GM23338 (cell line): ENCODE data around the gene PVALB. TPM values are rescaled to one million over a fixed set of nuclear protein-coding genes. Genes with fewer than 3 reads are reported as not detected.

ENCODE experiments used
- ATAC-seq: fragments of 200-7000 bp; cut with Tn5 transposase; 3 replicates; pipeline ENCODE4 v1.9.1; 2020
- DNase-seq: peaks from one replicate; pipeline ENCODE4 v3.0.0-alpha.2; 2015; ENCODE audit warnings: low spot score
- H2AFZ ChIP-seq: fragments of 200-600 bp; sonication (generic); 2 replicates; pipeline ENCODE4 v1.8.0; 2016; ENCODE audit warnings: antibody characterized with exemption, mild to moderate bottlenecking, moderate library complexity
- H3F3A ChIP-seq: fragments of 200-600 bp; sonication (generic); replicated peaks from 2 replicates; pipeline ENCODE4 v1.8.0; 2017; ENCODE audit warnings: antibody characterized with exemption, mixed run types, low read depth
- H3K27ac ChIP-seq: fragments of 200-600 bp; sonication (generic); 2 replicates; pipeline ENCODE4 v1.6.1; 2016; ENCODE audit warnings: low read depth
- H3K27me3 ChIP-seq: fragments of 200-600 bp; sonication (generic); 2 replicates; pipeline ENCODE4 v1.8.0; 2016; ENCODE audit warnings: mild to moderate bottlenecking, mixed run types, moderate library complexity; ENCODE audit not compliant: insufficient read depth
- H3K36me3 ChIP-seq: fragments of 200-600 bp; sonication (generic); 2 replicates; pipeline ENCODE4 v1.8.0; 2016; ENCODE audit warnings: mild to moderate bottlenecking; ENCODE audit not compliant: insufficient read depth
- H3K4me1 ChIP-seq: fragments of 200-600 bp; sonication (generic); 2 replicates; pipeline ENCODE4 v1.8.0; 2016; ENCODE audit warnings: mild to moderate bottlenecking, moderate library complexity; ENCODE audit not compliant: insufficient read depth
- H3K4me2 ChIP-seq: fragments of 200-600 bp; sonication (generic); 2 replicates; pipeline ENCODE4 v1.7.1; 2017; ENCODE audit warnings: mixed run types
- H3K4me3 ChIP-seq: fragments of 200-600 bp; sonication (generic); 2 replicates; pipeline ENCODE4 v1.6.1; 2016; ENCODE audit warnings: mixed run types
- H3K79me2 ChIP-seq: fragments of 200-600 bp; sonication (generic); replicated peaks from 2 replicates; pipeline ENCODE4 v1.8.0; 2017; ENCODE audit warnings: mild to moderate bottlenecking; ENCODE audit not compliant: insufficient read depth
- H3K9me2 ChIP-seq: fragments of 200-600 bp; sonication (generic); 2 replicates; pipeline ENCODE4 v1.8.0; 2017; ENCODE audit not compliant: insufficient read depth
- H4K20me1 ChIP-seq: fragments of 200-600 bp; sonication (generic); replicated peaks from 2 replicates; pipeline ENCODE4 v1.8.0; 2017; ENCODE audit warnings: mild to moderate bottlenecking; ENCODE audit not compliant: insufficient read depth
- H3K27ac Mint-ChIP-seq: 2 replicates; pipeline ENCODE4 v1.8.0; 2020; ENCODE audit warnings: inconsistent platforms, mild to moderate bottlenecking, moderate library complexity, mixed read lengths
- H3K27me3 Mint-ChIP-seq: 3 replicates; pipeline ENCODE4 v1.8.0; 2022; ENCODE audit warnings: low read depth, mild to moderate bottlenecking, moderate library complexity, mixed read lengths, inconsistent platforms; ENCODE audit not compliant: insufficient read depth, poor library complexity
- H3K36me3 Mint-ChIP-seq: 3 replicates; pipeline ENCODE4 v1.8.0; 2021; ENCODE audit warnings: low read depth, mild to moderate bottlenecking, inconsistent platforms, moderate library complexity, mixed read lengths
- H3K4me1 Mint-ChIP-seq: 3 replicates; pipeline ENCODE4 v1.8.0; 2020; ENCODE audit warnings: mild to moderate bottlenecking, inconsistent platforms, mixed read lengths
- H3K4me3 Mint-ChIP-seq: 3 replicates; pipeline ENCODE4 v1.8.0; 2021; ENCODE audit warnings: moderate library complexity, mild to moderate bottlenecking, inconsistent platforms, mixed read lengths
- H3K9me3 Mint-ChIP-seq: 3 replicates; pipeline ENCODE4 v1.8.0; 2020; ENCODE audit warnings: moderate library complexity, mild to moderate bottlenecking, inconsistent platforms, mixed read lengths
- CREB1 ChIP-seq: fragments of 250-450 bp; sonication (Bioruptor Pico); IDR thresholded peaks from 2 replicates; pipeline ENCODE4 v1.5.0; 2020; ENCODE audit warnings: low read depth, mild to moderate bottlenecking, moderate library complexity
- EZH2 ChIP-seq: fragments of 200-600 bp; sonication (generic); IDR thresholded peaks from one replicate; pipeline ENCODE4 v1.8.0; 2017; ENCODE audit warnings: antibody characterized with exemption, mild to moderate bottlenecking, low read depth; ENCODE audit not compliant: unreplicated experiment
- EZH2phosphoT487 ChIP-seq: fragments of 200-600 bp; sonication (generic); IDR thresholded peaks from one replicate; pipeline ENCODE4 v1.8.1; 2018; ENCODE audit warnings: antibody characterized with exemption; ENCODE audit not compliant: unreplicated experiment
- JUNB ChIP-seq: IDR thresholded peaks from one replicate; pipeline ENCODE4 v1.6.1; 2016; ENCODE audit warnings: antibody characterized with exemption; ENCODE audit not compliant: unreplicated experiment
- NANOG ChIP-seq: IDR thresholded peaks from 2 replicates; pipeline ENCODE4 v1.6.1; 2016; ENCODE audit warnings: antibody characterized with exemption, borderline replicate concordance
- POLR2AphosphoS5 ChIP-seq: IDR thresholded peaks from 2 replicates; pipeline ENCODE4 v1.6.1; 2016; ENCODE audit warnings: antibody characterized with exemption, low read depth
- ZNF331 ChIP-seq: fragments of 250-450 bp; sonication (Bioruptor Pico); IDR thresholded peaks from 2 replicates; pipeline ENCODE4 v1.5.0; 2020; ENCODE audit warnings: low read depth, mild to moderate bottlenecking, moderate library complexity
- ZNF462 ChIP-seq: fragments of 250-450 bp; sonication (Bioruptor Pico); IDR thresholded peaks from 2 replicates; pipeline ENCODE4 v1.5.0; 2020; ENCODE audit warnings: mild to moderate bottlenecking, moderate library complexity
- polyA plus RNA-seq: library from polyadenylated mRNA; unstranded; fragments of >200 nt; fragmentation: Nextera tagmentation; extraction: Ambion mirVana; gene quantifications from 2 replicates; pipeline ENCODE4 v1.2.1, GENCODE V29; 2016
- total RNA-seq: library from RNA; depleted of rRNA; stranded (reverse); fragments of >200 nt; shearing (Covaris generic); gene quantifications from 2 replicates; pipeline ENCODE4 v1.2.3, GENCODE V29; 2014

PVALB gene
- total and polyA plus RNA-seq, 2 experiments from 2014 or later, result 7.9 TPM; not detected in 1

DNA sequence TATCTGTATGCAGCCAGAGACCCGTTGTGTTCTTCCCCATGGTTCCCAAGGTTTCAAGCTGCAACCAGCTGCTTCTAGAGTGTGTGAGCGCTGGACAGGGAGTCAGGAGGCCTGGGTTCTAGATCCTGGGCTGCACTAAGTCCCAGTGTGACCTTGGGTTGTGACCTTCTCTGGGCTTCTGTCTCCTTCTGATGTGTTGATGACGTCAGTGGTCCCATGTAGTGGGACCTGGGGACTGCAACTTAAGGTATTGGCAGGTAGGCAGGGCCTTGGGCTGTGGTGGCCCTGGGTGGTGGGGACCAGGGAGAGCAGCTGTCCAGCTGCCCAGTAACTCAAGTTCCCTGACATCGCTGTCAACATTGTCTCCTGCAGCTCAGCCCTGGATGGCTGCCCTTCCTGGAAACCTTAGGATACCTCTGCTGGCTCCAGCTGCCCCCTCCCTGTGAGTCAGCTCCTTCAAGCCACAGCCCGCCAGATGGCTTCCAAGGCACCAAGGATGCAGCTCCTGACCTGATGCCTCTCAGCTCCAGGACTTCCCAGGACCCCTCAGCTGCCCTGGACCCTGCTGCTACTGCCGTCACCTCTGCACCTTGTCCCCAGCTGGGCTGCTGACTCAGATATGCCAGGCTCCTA, 1.3 kb upstream of the PVALB start:
- Histone ChIP-seq H3K27me3 (peaks cover 44% of the 10 kb centered on the region), H3K9me2 (no peaks in the 10 kb centered on the region), H4K20me1 (no peaks in the 10 kb centered on the region), H2AFZ (no peak overlapping the region), H3K36me3 (no peaks in the 10 kb centered on the region), H3K4me2 (no peak overlapping the region), H3K79me2 (no peaks in the 10 kb centered on the region), H3K4me1 (peaks cover 15% of the 10 kb centered on the region), H3F3A (no peaks in the 10 kb centered on the region), H3K4me3 (no peak overlapping the region), H3K27ac (no peak overlapping the region)
- H3K4me3 Mint-ChIP-seq, result no peak overlapping the region
- H3K36me3 Mint-ChIP-seq, result no peaks in the 10 kb centered on the region
- no peak overlapping the region for H3K27ac Mint-ChIP-seq
- H3K9me3 Mint-ChIP-seq, result no peaks in the 10 kb centered on the region
- ATAC-seq, result no peak
- DNase-seq, result no peak
- no peak for TF ChIP-seq ZNF331 (CRISPR knock-in tag)
- no peak for TF ChIP-seq EZH2phosphoT487
- no peak for TF ChIP-seq ZNF462 (CRISPR knock-in tag)
- no peak for TF ChIP-seq CREB1 (CRISPR knock-in tag)
- no peak for TF ChIP-seq EZH2
- TF ChIP-seq POLR2AphosphoS5, result no peak
- no peak for TF ChIP-seq JUNB
- TF ChIP-seq NANOG, result no peak
- H3K4me1 Mint-ChIP-seq, result peaks cover 35% of the 10 kb centered on the region
- H3K27me3 Mint-ChIP-seq, result peaks cover 53% of the 10 kb centered on the region
